IMR-90 (cell line): ENCODE results near the gene MKNK2. TPM values are rescaled to one million over a fixed set of nuclear protein-coding genes. Genes with fewer than 3 reads are reported as not detected.

Experiments
- ATAC-seq: fragments of 200-7000 bp; cut with Tn5 transposase; 2 replicates; pipeline ENCODE4 v1.9.1; 2020; ENCODE audit warnings: low read depth, mild to moderate bottlenecking, moderate library complexity
- BruUV-seq: library from RNA; stranded (reverse); fragments of 400-500 nt; replicated peaks from 2 replicates; lab custom pipeline; 2021; lab: Mats Ljungman, UMichigan
- CTCF ChIA-PET: fragments of 300-600 bp; formaldehyde crosslinking; extraction: SDS; loops from one replicate; lab custom pipeline; 2021; ENCODE audit warnings: antibody characterized with exemption; lab: Yijun Ruan, JAX
- POLR2A ChIA-PET: fragments of 300-600 bp; sonication (Branson Sonifier 250); formaldehyde crosslinking; loops from one replicate; lab custom pipeline; 2022; ENCODE audit warnings: antibody characterized with exemption; ENCODE audit not compliant: unreplicated experiment; lab: Charles Lee
- DNase-seq: peaks from one replicate; pipeline ENCODE4 v3.0.0; 2013
- H2AFZ ChIP-seq: replicated peaks from 2 replicates; pipeline ENCODE3; 2013; ENCODE audit warnings: low read length, mild to moderate bottlenecking; ENCODE audit not compliant: poor library complexity
- H2AK5ac ChIP-seq: 2 replicates; pipeline ENCODE4 v1.6.1; 2013; ENCODE audit warnings: low read depth, low read length, inconsistent platforms
- H2AK9ac ChIP-seq: replicated peaks from 2 replicates; pipeline ENCODE3; 2013; ENCODE audit warnings: mild to moderate bottlenecking, low read depth, low read length, moderate library complexity; ENCODE audit not compliant: poor library complexity
- H2BK120ac ChIP-seq: 2 replicates; pipeline ENCODE4 v1.6.1; 2013; ENCODE audit warnings: low read depth, low read length, inconsistent platforms
- H2BK15ac ChIP-seq: 3 replicates; pipeline ENCODE4 v1.6.1; 2013; ENCODE audit warnings: low read depth, low read length, inconsistent platforms
- H2BK20ac ChIP-seq: 2 replicates; pipeline ENCODE4 v1.6.1; 2013; ENCODE audit warnings: low read depth, mild to moderate bottlenecking, inconsistent platforms, low read length, moderate library complexity
- H2BK5ac ChIP-seq: 2 replicates; pipeline ENCODE4 v1.6.1; 2013; ENCODE audit warnings: mild to moderate bottlenecking, low read depth, low read length, inconsistent platforms; ENCODE audit not compliant: poor library complexity, severe bottlenecking
- H3K14ac ChIP-seq: replicated peaks from 2 replicates; pipeline ENCODE4 v1.6.1; 2013; ENCODE audit warnings: low read depth, low read length, inconsistent platforms
- H3K18ac ChIP-seq: 2 replicates; pipeline ENCODE4 v1.6.1; 2013; ENCODE audit warnings: low read depth, low read length, control low read depth
- H3K23ac ChIP-seq: 2 replicates; pipeline ENCODE4 v1.6.1; 2013; ENCODE audit warnings: low read depth, low read length, inconsistent platforms
- H3K27ac ChIP-seq: 2 replicates; pipeline ENCODE4 v1.5.1; 2013; ENCODE audit warnings: mild to moderate bottlenecking, control low read depth, low read length; ENCODE audit not compliant: insufficient read depth
- H3K27me3 ChIP-seq: 2 replicates; pipeline ENCODE4 v1.6.1; 2013; ENCODE audit warnings: low read length; ENCODE audit not compliant: control insufficient read depth, insufficient read depth
- H3K36me3 ChIP-seq: 2 replicates; pipeline ENCODE4 v1.6.1; 2013; ENCODE audit warnings: low read length, mixed read lengths; ENCODE audit not compliant: control insufficient read depth, insufficient read depth
- H3K4ac ChIP-seq: 2 replicates; pipeline ENCODE4 v1.6.1; 2013; ENCODE audit warnings: low read depth, low read length, inconsistent platforms
- H3K4me1 ChIP-seq: 2 replicates; pipeline ENCODE4 v1.6.1; 2013; ENCODE audit warnings: low read length, mixed read lengths; ENCODE audit not compliant: control insufficient read depth, insufficient read depth
- H3K4me2 ChIP-seq: 2 replicates; pipeline ENCODE4 v1.6.1; 2013; ENCODE audit warnings: low read depth, mild to moderate bottlenecking, control low read depth, low read length, moderate library complexity
- H3K4me3 ChIP-seq: 2 replicates; pipeline ENCODE4 v1.5.1; 2013; ENCODE audit warnings: low read depth, mild to moderate bottlenecking, control low read depth, low read length, moderate library complexity; ENCODE audit not compliant: insufficient read depth
- H3K56ac ChIP-seq: 2 replicates; pipeline ENCODE4 v1.6.1; 2013; ENCODE audit warnings: low read length, inconsistent platforms; ENCODE audit not compliant: insufficient read depth; ENCODE audit errors: extremely low read depth
- H3K79me1 ChIP-seq, 2 experiments: 2 replicates each; pipeline ENCODE4 v1.6.1; 2013; ENCODE audit warnings: low read length in 2 of 2, inconsistent platforms in 1 of 2, low read depth in 1 of 2
- H3K9ac ChIP-seq: 2 replicates; pipeline ENCODE4 v1.6.1; 2013; ENCODE audit warnings: low read depth, low read length, control low read depth
- H3K9me1 ChIP-seq: 2 replicates; pipeline ENCODE4 v1.6.1; 2013; ENCODE audit warnings: low read length, inconsistent platforms; ENCODE audit not compliant: insufficient read depth
- H3K9me3 ChIP-seq: 2 replicates; pipeline ENCODE4 v1.6.1; 2013; ENCODE audit warnings: low read length; ENCODE audit not compliant: control insufficient read depth, insufficient read depth
- H4K20me1 ChIP-seq: 2 replicates; pipeline ENCODE4 v1.6.1; 2013; ENCODE audit warnings: low read length, inconsistent platforms; ENCODE audit not compliant: insufficient read depth
- H4K5ac ChIP-seq: 2 replicates; pipeline ENCODE4 v1.6.1; 2013; ENCODE audit warnings: mild to moderate bottlenecking, low read depth, low read length, control low read depth
- H4K8ac ChIP-seq, 2 experiments: 2 replicates each; pipeline ENCODE4 v1.6.1; 2013; ENCODE audit warnings: low read depth in 2 of 2, low read length in 2 of 2, control low read depth in 1 of 2, inconsistent platforms in 1 of 2
- H4K91ac ChIP-seq: 2 replicates; pipeline ENCODE4 v1.6.1; 2013; ENCODE audit warnings: low read depth, low read length, inconsistent platforms; ENCODE audit not compliant: insufficient read depth
- BHLHE40 ChIP-seq: fragments of 150-350 bp; IDR thresholded peaks from 2 replicates; pipeline ENCODE4 v1.6.1; 2016; ENCODE audit warnings: mild to moderate bottlenecking, low read depth, low read length
- CEBPB ChIP-seq: IDR thresholded peaks from 2 replicates; pipeline ENCODE4 v1.6.1; 2012; ENCODE audit warnings: low read depth, low read length, improper control_type of control experiment
- FOS ChIP-seq: fragments of 150-350 bp; IDR thresholded peaks from 2 replicates; pipeline ENCODE4 v1.6.1; 2016; ENCODE audit warnings: low read depth, low read length
- MAFK ChIP-seq: IDR thresholded peaks from 2 replicates; pipeline ENCODE4 v1.6.1; 2012; ENCODE audit warnings: low read depth, low read length, improper control_type of control experiment
- MAZ ChIP-seq: IDR thresholded peaks from 2 replicates; pipeline ENCODE4 v1.6.1; 2012; ENCODE audit warnings: low read depth, mild to moderate bottlenecking, low read length, improper control_type of control experiment, moderate library complexity, borderline replicate concordance
- NFE2L2 ChIP-seq: fragments of 150-350 bp; IDR thresholded peaks from 2 replicates; pipeline ENCODE4 v1.6.1; 2016; ENCODE audit warnings: low read depth, mild to moderate bottlenecking, low read length
- RAD21 ChIP-seq: IDR thresholded peaks from 2 replicates; pipeline ENCODE4 v1.6.1; 2012; ENCODE audit warnings: low read length, improper control_type of control experiment
- RCOR1 ChIP-seq: IDR thresholded peaks from 2 replicates; pipeline ENCODE4 v1.6.1; 2012; ENCODE audit warnings: mild to moderate bottlenecking, low read length, improper control_type of control experiment; ENCODE audit not compliant: insufficient replicate concordance
- RFX5 ChIP-seq: IDR thresholded peaks from 2 replicates; pipeline ENCODE4 v1.8.0; 2012; ENCODE audit warnings: low read depth, mild to moderate bottlenecking, low read length, moderate library complexity
- SMC3 ChIP-seq: fragments of 150-350 bp; IDR thresholded peaks from 2 replicates; pipeline ENCODE4 v1.6.1; 2016; ENCODE audit warnings: low read depth, mild to moderate bottlenecking, antibody characterized with exemption, low read length, moderate library complexity
- WGBS, 2 experiments: methylation state at CpG; one replicate each; pipeline versions ENCODE4 v1.1.5 to v1.1.7; 2013; ENCODE audit warnings: missing lambda C conversion rate in 2 of 2; ENCODE audit not compliant: insufficient read length in 1 of 2; ENCODE audit errors: extremely low coverage in 2 of 2; 5-methylcytosine and 5-hydroxymethylcytosine counted together
- dilution Hi-C: fragments of 300-500 bp; cut with HindIII; formaldehyde crosslinking; loops from one replicate; pipeline ENCODE4 v1.14.3; 2018; ENCODE audit warnings: low sequenced_read_pairs; ENCODE audit not compliant: unreplicated experiment
- in situ Hi-C: fragments of 300-500 bp; cut with MboI; formaldehyde crosslinking; loops from 3 replicates; pipeline ENCODE4 v1.14.3; 2019; ENCODE audit warnings: low sequenced_read_pairs, inconsistent platforms, mixed read lengths
- intact Hi-C: fragments of 100-400 bp; cut with micrococcal nuclease; formaldehyde crosslinking; loops from 2 replicates; pipeline ENCODE4 v1.10.0; 2022
- polyA plus RNA-seq, 3 experiments: library from polyadenylated mRNA; depleted of rRNA; stranded (reverse); fragments of >200 nt; gene quantifications; 2 replicates each; pipeline ENCODE4 v1.2.3, GENCODE V29; 2012; ENCODE audit warnings: low replicate concordance in 1 of 3
- total RNA-seq: library from RNA; depleted of rRNA; stranded (reverse); fragments of >200 nt; gene quantifications from 2 replicates; pipeline ENCODE4 v1.2.3, GENCODE V29; 2012
- TF ChIP-seq, protein P1 (sequence below): fragments of 150-350 bp; IDR thresholded peaks from 2 replicates; pipeline ENCODE4 v1.6.1; 2017; ENCODE audit warnings: mild to moderate bottlenecking, antibody characterized with exemption, low read length, low read depth
- TF ChIP-seq, protein P2 (sequence below): conservative IDR thresholded peaks from 2 replicates; pipeline ENCODE4 v1.5.1; 2012; ENCODE audit warnings: mild to moderate bottlenecking, low read depth, low read length, improper control_type of control experiment
- TF ChIP-seq, protein P3 (sequence below): fragments of 150-350 bp; IDR thresholded peaks from 2 replicates; pipeline ENCODE4 v1.6.1; 2016; ENCODE audit warnings: low read depth, mild to moderate bottlenecking, low read length, moderate library complexity, borderline replicate concordance

MKNK2 gene
- total and polyA plus RNA-seq, 2 of the 4 experiments (the other 2 are of a cell fraction), result 21.9 to 31.8 TPM

DNA sequence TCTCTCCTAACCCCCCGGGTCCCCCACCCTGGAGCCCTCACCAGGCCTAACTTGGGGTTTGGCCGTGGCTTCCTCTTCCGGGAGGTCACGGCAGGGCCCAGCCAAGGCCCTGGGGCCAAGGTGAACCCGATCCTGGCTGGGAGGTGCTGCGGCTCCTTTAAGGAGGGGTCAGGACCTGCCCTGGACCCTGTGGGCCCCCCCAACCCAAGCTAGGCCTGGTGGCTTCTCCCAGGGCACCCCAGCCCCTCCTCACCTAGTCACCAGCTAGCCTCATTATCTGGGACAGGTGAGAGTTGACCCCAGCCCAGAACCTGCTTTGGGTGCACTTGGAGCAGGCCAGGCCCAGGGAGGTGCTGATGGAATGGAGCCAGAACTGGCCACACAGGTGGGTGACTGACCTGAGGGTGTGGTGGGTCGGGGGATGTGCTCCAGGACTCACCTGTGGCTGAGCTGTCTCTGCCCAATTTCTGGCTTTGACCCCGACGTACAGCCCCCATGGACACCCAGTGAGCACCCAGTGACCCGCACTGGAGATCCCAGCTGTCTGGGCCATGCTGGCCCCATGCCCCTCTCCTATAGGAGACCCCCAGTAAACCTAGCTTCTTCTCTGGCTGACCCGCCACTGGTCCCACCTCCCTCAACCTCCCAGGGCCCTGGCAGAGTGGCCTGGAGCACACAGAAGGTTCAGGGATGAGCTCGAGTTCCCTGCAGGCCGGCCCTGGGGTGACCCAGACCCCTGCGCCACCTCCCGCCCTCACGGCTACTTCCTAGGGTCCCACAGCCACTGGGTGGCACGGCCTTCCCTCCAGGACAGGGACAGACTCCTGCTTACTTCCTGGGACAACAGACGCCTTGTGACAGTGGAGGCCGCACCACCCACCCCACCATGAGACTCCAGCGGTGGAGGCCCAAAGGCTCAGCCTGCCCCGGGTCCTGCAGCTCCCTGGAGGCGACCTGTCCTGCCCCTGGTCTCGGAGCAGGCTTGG is 6.7 kb upstream of the MKNK2 start:
- Histone ChIP-seq H3K23ac (no peak overlapping the region), H2BK120ac (peak overlapping the region; percentile 96; the same call in 1 of the 2 replicates), H3K14ac (no peak overlapping the region), H3K9me1 (peaks cover 15% of the 10 kb centered on the region), H4K8ac (peak overlapping the region in 1 of 2 experiments; percentile 93; a peak in 2 of 4 replicates), H4K5ac (no peak overlapping the region; the same call in 1 of the 2 replicates), H2AK9ac (peak overlapping the region; percentile 91), H3K18ac (no peak overlapping the region), H2AFZ (peak overlapping the region; percentile 58), H3K4ac (peak overlapping the region; percentile 98), H3K4me3 (no peak overlapping the region), H2BK5ac (peak overlapping the region; percentile 75), H3K36me3 (no peaks in the 10 kb centered on the region), H3K27ac (no peak overlapping the region; the same call in 1 of the 2 replicates), H3K9me3 (no peaks in the 10 kb centered on the region), H4K91ac (peak overlapping the region; percentile 97; the same call in 1 of the 2 replicates), H2BK20ac (peak overlapping the region; percentile 70), H3K4me2 (no peak overlapping the region), H3K27me3 (no peaks in the 10 kb centered on the region), H2BK15ac (peak overlapping the region; percentile 72; the same call in 1 of the 3 replicates), H4K20me1 (no peaks in the 10 kb centered on the region), H2AK5ac (peak overlapping the region; percentile 69; the same call in 1 of the 2 replicates), H3K79me1 (peaks cover 5 to 40% of the 10 kb centered on the region in 2 experiments; a peak in 3 of 4 replicates), H3K9ac (no peak overlapping the region), H3K56ac (no peak overlapping the region), H3K4me1 (peaks cover 32% of the 10 kb centered on the region)
- intact Hi-C loops, result no loop called here
- dilution Hi-C loops, result no loop called here
- in situ Hi-C loops, result no loop called here
- no TSS peak for BruUV-seq
- ChIA-PET POLR2A (no interaction called here), CTCF (no interaction called here)
- ATAC-seq, result no peak
- no peak for DNase-seq
- WGBS, 2 experiments, result 60% methylated on average over 2 of the region's 23 CpGs; no CpG with 5 or more reads in 1 of the 2 experiments
- TF ChIP-seq RFX5 (no peak), FOS (no peak), CEBPB (no peak), SMC3 (no peak), BHLHE40 (no peak), RAD21 (no peak), NFE2L2 (no peak), MAZ (no peak), MAFK (no peak), RCOR1 (no peak)
- TF ChIP-seq, protein P1, sequence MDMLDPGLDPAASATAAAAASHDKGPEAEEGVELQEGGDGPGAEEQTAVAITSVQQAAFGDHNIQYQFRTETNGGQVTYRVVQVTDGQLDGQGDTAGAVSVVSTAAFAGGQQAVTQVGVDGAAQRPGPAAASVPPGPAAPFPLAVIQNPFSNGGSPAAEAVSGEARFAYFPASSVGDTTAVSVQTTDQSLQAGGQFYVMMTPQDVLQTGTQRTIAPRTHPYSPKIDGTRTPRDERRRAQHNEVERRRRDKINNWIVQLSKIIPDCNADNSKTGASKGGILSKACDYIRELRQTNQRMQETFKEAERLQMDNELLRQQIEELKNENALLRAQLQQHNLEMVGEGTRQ, result no peak
- TF ChIP-seq, protein P2, sequence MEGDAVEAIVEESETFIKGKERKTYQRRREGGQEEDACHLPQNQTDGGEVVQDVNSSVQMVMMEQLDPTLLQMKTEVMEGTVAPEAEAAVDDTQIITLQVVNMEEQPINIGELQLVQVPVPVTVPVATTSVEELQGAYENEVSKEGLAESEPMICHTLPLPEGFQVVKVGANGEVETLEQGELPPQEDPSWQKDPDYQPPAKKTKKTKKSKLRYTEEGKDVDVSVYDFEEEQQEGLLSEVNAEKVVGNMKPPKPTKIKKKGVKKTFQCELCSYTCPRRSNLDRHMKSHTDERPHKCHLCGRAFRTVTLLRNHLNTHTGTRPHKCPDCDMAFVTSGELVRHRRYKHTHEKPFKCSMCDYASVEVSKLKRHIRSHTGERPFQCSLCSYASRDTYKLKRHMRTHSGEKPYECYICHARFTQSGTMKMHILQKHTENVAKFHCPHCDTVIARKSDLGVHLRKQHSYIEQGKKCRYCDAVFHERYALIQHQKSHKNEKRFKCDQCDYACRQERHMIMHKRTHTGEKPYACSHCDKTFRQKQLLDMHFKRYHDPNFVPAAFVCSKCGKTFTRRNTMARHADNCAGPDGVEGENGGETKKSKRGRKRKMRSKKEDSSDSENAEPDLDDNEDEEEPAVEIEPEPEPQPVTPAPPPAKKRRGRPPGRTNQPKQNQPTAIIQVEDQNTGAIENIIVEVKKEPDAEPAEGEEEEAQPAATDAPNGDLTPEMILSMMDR, result no peak
- TF ChIP-seq, protein P3, sequence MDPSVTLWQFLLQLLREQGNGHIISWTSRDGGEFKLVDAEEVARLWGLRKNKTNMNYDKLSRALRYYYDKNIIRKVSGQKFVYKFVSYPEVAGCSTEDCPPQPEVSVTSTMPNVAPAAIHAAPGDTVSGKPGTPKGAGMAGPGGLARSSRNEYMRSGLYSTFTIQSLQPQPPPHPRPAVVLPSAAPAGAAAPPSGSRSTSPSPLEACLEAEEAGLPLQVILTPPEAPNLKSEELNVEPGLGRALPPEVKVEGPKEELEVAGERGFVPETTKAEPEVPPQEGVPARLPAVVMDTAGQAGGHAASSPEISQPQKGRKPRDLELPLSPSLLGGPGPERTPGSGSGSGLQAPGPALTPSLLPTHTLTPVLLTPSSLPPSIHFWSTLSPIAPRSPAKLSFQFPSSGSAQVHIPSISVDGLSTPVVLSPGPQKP, result no peak
